Kidney (tissue), 14 donors: ENCODE results near the gene PGBD5. TPM values are rescaled to one million over a fixed set of nuclear protein-coding genes. Genes with fewer than 3 reads are reported as not detected.
"Not testable (repeated sequence)": the region's sequence is repeated elsewhere in the genome, so short reads cannot be mapped to it uniquely, and the experiment has no call there.

ENCODE experiments used
- DNase-seq, 5 donors: peaks; one replicate each; pipeline ENCODE4 v3.0.0-alpha.2; 2013 to 2020
- FAIRE-seq: peaks from 2 replicates; lab custom pipeline; 2012; peaks lifted over from hg19 to GRCh38; lab: Jason Lieb, UNC
- H3K27ac ChIP-seq, 2 donors: one replicate each; pipeline ENCODE4 v1.7.0; 2013; ENCODE audit warnings: low read depth in 2 of 2, low read length in 2 of 2, inconsistent platforms in 1 of 2
- H3K27me3 ChIP-seq: one replicate; pipeline ENCODE4 v1.7.1; 2013; ENCODE audit warnings: low read length, inconsistent platforms; ENCODE audit not compliant: control insufficient read depth, insufficient read depth
- H3K36me3 ChIP-seq, 3 donors: one replicate each; pipeline versions ENCODE4 v1.7.0 to v1.7.1; 2013; ENCODE audit warnings: low read length in 3 of 3, control low read depth in 1 of 3, inconsistent platforms in 1 of 3; ENCODE audit not compliant: insufficient read depth in 3 of 3, control insufficient read depth in 2 of 3
- H3K4me1 ChIP-seq, 3 donors: one replicate each; pipeline versions ENCODE4 v1.7.0 to v1.7.1; 2013; ENCODE audit warnings: low read length in 3 of 3, inconsistent platforms in 1 of 3, low read depth in 1 of 3; ENCODE audit not compliant: control insufficient read depth in 2 of 3, insufficient read depth in 2 of 3
- H3K4me3 ChIP-seq, 3 donors: one replicate each; pipeline versions ENCODE4 v1.7.0 to v1.8.1; 2013; ENCODE audit warnings: low read length in 3 of 3, control low read depth in 1 of 3, inconsistent platforms in 1 of 3
- H3K9ac ChIP-seq, 3 donors: one replicate each; pipeline versions ENCODE4 v1.7.0 to v1.7.1; 2013; ENCODE audit warnings: low read length in 3 of 3, control low read depth in 1 of 3, inconsistent platforms in 1 of 3
- H3K9me3 ChIP-seq, 3 donors: one replicate each; pipeline versions ENCODE4 v1.7.0 to v1.7.1; 2013; ENCODE audit warnings: low read length in 3 of 3, control low read depth in 1 of 3, inconsistent platforms in 1 of 3; ENCODE audit not compliant: control insufficient read depth in 2 of 3, insufficient read depth in 1 of 3
- intact Hi-C: fragments of 100-400 bp; cut with DNase I; formaldehyde crosslinking; loops from one replicate; pipeline ENCODE4 v1.11.1; 2022
- polyA plus RNA-seq: library from polyadenylated mRNA; stranded (reverse); fragments of 350-450 nt; fragmentation: Illumina TruSeq; extraction: RNeasy Lipid Tissue Mini Kit (QIAGEN cat#74804); gene quantifications from one replicate; pipeline ENCODE4 v1.2.3, GENCODE V29; 2014; ENCODE audit warnings: low read depth, low replicate concordance; ENCODE audit not compliant: insufficient read depth
- total RNA-seq: library from RNA; stranded (reverse); fragmentation: NEBNext Ultra II Directional; extraction: Animal tissue kit (Norgen Biotek cat#: 25700); gene quantifications from one replicate; pipeline ENCODE4 v1.2.1, GENCODE V29; 2021
- TF ChIP-seq, protein P1 (sequence below): IDR thresholded peaks from 3 replicates; pipeline ENCODE4 v1.5.1; 2012; ENCODE audit warnings: mild to moderate bottlenecking, moderate library complexity, borderline replicate concordance; ENCODE audit not compliant: insufficient read depth; ENCODE audit errors: extremely low read depth
- donor health status: control.
- donor health status: control.
- donor health status: control.
- donor health status: control.
- donor health status: control.
- donor health status: DM: yes; HTN: yes; CAD: no.
- donor health status: Normal renal cell carcinoma (clear cell type).

Gene PGBD5
- total and polyA plus RNA-seq, 2 donors from 2014 or later = 2.0 to 3.7 TPM

- H3K9ac ChIP-seq = no peak overlapping the region
- TF ChIP-seq, protein P1, sequence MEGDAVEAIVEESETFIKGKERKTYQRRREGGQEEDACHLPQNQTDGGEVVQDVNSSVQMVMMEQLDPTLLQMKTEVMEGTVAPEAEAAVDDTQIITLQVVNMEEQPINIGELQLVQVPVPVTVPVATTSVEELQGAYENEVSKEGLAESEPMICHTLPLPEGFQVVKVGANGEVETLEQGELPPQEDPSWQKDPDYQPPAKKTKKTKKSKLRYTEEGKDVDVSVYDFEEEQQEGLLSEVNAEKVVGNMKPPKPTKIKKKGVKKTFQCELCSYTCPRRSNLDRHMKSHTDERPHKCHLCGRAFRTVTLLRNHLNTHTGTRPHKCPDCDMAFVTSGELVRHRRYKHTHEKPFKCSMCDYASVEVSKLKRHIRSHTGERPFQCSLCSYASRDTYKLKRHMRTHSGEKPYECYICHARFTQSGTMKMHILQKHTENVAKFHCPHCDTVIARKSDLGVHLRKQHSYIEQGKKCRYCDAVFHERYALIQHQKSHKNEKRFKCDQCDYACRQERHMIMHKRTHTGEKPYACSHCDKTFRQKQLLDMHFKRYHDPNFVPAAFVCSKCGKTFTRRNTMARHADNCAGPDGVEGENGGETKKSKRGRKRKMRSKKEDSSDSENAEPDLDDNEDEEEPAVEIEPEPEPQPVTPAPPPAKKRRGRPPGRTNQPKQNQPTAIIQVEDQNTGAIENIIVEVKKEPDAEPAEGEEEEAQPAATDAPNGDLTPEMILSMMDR = no peak
- no peaks in the 10 kb centered on the region for H3K36me3 ChIP-seq
- H3K4me1 ChIP-seq = no peaks in the 10 kb centered on the region
- no peak overlapping the region for H3K27ac ChIP-seq
- FAIRE-seq (no peak), DNase-seq (no peak)
- intact Hi-C loops = no loop called here
- no peaks in the 10 kb centered on the region for H3K27me3 ChIP-seq
- no peaks in the 10 kb centered on the region for H3K9me3 ChIP-seq
- no peak overlapping the region for H3K4me3 ChIP-seq
Measured at GRCh38 chr1:230413061-230413460, 13.1 kb downstream of the PGBD5 start.

DNA sequence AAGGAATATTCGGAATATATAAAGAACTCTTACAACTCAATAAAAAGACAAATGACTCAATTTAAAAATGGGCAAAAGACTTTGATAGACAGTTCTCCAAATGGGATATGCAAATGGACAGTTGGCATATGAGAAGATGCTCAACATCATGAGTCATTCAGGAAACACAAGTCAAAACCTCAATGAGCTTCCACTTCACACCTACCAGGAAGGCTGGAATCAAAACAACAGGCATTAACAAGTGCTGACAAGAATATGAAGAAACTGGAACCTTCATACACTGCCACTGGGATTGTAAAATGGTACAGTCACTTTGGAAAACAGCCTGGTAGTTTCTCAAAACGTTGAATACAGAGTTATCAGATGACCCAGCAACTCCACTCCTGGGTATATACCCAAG lies 17.2 kb downstream of the PGBD5 start:
- Histone ChIP-seq H3K9me3 (no peaks in the 10 kb centered on the region), H3K27ac (no peak overlapping the region), H3K4me3 (no peak overlapping the region), H3K27me3 (no peaks in the 10 kb centered on the region), H3K36me3 (no peaks in the 10 kb centered on the region), H3K4me1 (no peaks in the 10 kb centered on the region), H3K9ac (no peak overlapping the region)
- FAIRE-seq (no peak), DNase-seq (no peak)
- TF ChIP-seq, protein P1 = no peak
- intact Hi-C loops = no loop called here

DNA sequence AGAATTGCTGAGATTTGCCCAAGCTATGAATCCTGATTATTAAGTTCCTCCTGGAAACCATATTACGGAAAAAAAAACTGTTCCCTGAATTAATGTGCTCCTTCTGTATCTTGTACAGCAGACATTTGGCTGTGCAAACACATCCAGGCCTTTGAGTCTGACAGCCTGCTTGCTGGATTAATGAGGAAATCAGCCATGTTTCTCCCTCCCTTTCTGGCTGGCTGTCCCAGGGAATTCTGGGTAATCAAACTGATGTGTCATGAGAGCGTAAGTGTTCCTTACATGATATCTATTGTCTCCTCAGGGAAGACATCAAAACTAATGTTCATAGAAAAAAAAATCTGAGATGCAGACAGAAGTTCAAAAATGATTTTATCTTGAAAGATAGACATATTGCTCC lies 18.8 kb downstream of the PGBD5 start:
- Histone ChIP-seq H3K4me3 (no peak overlapping the region), H3K36me3 (no peaks in the 10 kb centered on the region), H3K4me1 (no peaks in the 10 kb centered on the region), H3K27me3 (no peaks in the 10 kb centered on the region), H3K27ac (no peak overlapping the region), H3K9me3 (no peaks in the 10 kb centered on the region), H3K9ac (no peak overlapping the region)
- FAIRE-seq (no peak), DNase-seq (no peak)
- intact Hi-C loops = no loop called here
- TF ChIP-seq, protein P1 = no peak

GRCh38 chr1:230406727-230407126 lies 19.4 kb downstream of the PGBD5 start:
- intact Hi-C loops = not testable (repeated sequence)

More at GRCh38 chr1:230406727-230407126, 19.4 kb downstream of the PGBD5 start:
- not testable (repeated sequence) for H3K27ac ChIP-seq, H3K9me3 ChIP-seq, H3K36me3 ChIP-seq, H3K4me3 ChIP-seq, H3K4me1 ChIP-seq, DNase-seq, H3K27me3 ChIP-seq, H3K9ac ChIP-seq, FAIRE-seq
